ENCODE measurements around the gene DZIP1L.

Gene DZIP1L

DNA sequence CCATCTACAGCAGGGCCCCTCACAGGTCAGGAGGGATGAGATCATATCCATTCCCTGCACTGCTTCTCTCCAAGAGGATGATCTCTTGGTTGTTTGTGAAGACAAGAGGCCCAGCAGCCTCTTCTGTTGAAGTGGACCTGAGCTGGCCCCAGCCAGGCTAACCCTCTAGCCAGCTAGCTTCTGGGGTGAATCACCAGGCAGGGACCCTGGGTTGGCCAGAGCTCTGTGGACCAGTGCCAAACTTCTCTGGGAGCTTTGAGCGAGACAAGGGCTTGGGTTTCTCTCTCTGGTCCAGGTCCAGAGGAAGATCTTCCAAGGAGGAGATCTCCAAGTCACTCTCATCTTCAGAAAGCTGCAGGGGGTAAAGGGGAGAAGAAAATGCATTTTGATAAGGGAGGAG is 52.8 kb downstream of the DZIP1L start:
- FAIRE-seq (no peak), DNase-seq (ENCODE audit: insufficient read length) (no peak)
- TF ChIP-seq TAF1 (IDR thresholded peaks at IDR 0.05; ENCODE audit: borderline replicate concordance, low read depth, low read length): no peak
- no peak for TF ChIP-seq POLR2A (IDR thresholded peaks at IDR 0.05; ENCODE audit: low read depth, low read length)

DNA sequence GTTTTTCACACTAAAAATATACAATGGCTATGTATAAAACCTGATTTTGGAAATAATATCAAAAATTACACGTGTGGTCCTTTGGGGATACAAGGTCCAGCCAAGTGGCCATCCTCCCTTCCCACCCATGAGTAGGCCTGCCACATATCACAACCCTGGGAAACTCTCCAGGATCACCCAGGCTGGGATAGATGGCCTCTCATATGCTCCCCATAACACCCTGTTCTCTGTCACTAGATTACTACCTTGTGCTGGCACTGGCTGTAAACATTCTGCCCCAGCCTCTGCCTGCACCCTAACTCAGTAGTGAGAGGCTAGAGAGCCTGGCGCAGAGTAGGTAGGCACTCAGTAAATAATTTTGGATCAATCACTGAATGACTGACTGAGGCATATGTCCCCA is 53.4 kb downstream of the DZIP1L start:
- TF ChIP-seq POLR2A (IDR thresholded peaks at IDR 0.05; ENCODE audit: low read depth, low read length) (no peak), TAF1 (IDR thresholded peaks at IDR 0.05; ENCODE audit: borderline replicate concordance, low read depth, low read length) (no peak), POLR2AphosphoS5 (IDR thresholded peaks at IDR 0.05; ENCODE audit: low read depth, low read length) (no peak)
- FAIRE-seq: no peak
- no peak for DNase-seq (ENCODE audit: insufficient read length)

DNA sequence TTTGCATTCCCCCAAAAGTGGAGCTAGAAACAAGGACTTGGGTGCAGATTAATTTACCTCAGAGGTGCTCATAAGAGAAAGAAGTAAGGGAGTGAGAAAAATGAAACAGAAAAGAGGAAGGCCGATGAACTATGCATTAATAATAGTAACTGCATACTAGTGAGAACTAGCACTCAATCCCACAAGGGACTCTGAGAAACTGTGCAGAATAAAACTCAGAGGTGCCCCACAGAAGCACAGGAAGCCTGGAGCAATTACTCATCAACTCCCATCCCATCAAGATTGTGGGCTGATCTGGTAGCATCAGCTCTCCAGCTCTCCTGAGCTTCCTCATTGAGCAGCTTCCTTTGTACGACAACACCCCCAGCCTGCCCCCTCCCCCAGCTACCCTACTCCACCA is 54.6 kb downstream of the DZIP1L start:
- no peak for TF ChIP-seq POLR2A (IDR thresholded peaks at IDR 0.05; ENCODE audit: low read depth, low read length)
- TF ChIP-seq TAF1 (IDR thresholded peaks at IDR 0.05; ENCODE audit: borderline replicate concordance, low read depth, low read length): no peak
- no peak for TF ChIP-seq POLR2AphosphoS5 (IDR thresholded peaks at IDR 0.05; ENCODE audit: low read depth, low read length)
- DNase-seq (ENCODE audit: insufficient read length): no peak
- FAIRE-seq: no peak

DNA sequence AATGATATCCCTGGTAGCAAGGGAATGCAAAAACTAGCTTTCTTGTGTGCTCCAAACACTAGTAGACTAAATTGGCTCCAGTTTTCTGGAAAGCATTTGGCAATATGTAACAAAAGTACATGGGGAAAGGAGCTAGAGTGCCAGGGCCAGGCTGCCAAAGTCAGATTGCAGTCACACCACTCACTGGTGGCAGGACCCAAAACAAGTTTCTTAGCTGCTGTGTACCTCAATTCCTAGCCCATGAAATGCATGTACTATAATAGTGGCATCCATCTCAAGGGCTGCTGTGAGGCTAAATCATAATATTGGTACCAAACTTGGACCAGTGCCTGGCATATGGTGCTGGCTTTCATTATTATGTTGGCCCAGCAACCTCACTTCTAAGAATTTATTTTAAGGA is 56.1 kb downstream of the DZIP1L start:
- FAIRE-seq: no peak
- TF ChIP-seq TAF1 (IDR thresholded peaks at IDR 0.05; ENCODE audit: borderline replicate concordance, low read depth, low read length): no peak
- no peak for TF ChIP-seq POLR2A (IDR thresholded peaks at IDR 0.05; ENCODE audit: low read depth, low read length)
- TF ChIP-seq POLR2AphosphoS5 (IDR thresholded peaks at IDR 0.05; ENCODE audit: low read depth, low read length): no peak
- no peak for DNase-seq (ENCODE audit: insufficient read length)

DNA sequence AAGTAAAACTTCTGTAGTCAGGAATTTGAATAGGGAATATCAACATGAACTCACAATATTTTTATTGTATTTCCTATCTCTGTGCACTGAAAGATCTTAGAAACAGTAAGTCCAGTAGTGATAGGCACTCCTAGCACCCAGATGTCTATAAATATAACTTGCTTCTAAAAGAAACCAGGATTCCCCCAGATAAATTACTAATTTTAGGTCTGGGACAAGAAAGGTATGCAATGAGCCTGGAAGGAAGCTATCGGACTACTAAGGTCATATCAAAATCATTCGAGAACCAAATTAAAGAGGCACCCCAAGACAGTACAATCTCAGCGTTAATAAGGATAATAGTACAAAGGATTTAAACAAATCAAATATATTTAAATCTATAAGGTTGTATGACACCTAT is 58.0 kb downstream of the DZIP1L start:
- DNase-seq (ENCODE audit: insufficient read length): no peak
- no peak for FAIRE-seq
- TF ChIP-seq TAF1 (IDR thresholded peaks at IDR 0.05; ENCODE audit: borderline replicate concordance, low read depth, low read length): no peak

DNA sequence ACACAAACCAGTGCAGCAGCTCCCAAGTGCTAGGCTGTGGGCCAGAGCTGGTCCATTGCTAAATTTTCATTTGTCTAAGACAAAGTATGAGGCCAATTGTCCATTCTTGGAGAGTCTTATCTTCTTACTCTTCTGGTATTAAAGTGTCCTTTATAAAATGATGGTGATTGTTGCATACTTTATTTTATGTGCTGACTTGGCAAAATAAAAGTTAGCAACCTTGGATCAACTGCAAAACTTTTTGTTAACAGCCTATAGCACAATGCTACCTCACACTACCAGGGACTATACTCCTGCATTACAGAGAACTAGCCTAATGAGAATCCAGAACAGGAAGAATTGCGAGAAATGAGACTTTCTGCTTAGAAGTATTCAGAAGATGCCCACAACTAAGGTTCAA is 61.4 kb downstream of the DZIP1L start:
- DNase-seq (ENCODE audit: insufficient read length) (no peak), FAIRE-seq (no peak)
- TF ChIP-seq TAF1 (IDR thresholded peaks at IDR 0.05; ENCODE audit: borderline replicate concordance, low read depth, low read length) (no peak), POLR2AphosphoS5 (IDR thresholded peaks at IDR 0.05; ENCODE audit: low read depth, low read length) (no peak), POLR2A (IDR thresholded peaks at IDR 0.05; ENCODE audit: low read depth, low read length) (no peak)

DNA sequence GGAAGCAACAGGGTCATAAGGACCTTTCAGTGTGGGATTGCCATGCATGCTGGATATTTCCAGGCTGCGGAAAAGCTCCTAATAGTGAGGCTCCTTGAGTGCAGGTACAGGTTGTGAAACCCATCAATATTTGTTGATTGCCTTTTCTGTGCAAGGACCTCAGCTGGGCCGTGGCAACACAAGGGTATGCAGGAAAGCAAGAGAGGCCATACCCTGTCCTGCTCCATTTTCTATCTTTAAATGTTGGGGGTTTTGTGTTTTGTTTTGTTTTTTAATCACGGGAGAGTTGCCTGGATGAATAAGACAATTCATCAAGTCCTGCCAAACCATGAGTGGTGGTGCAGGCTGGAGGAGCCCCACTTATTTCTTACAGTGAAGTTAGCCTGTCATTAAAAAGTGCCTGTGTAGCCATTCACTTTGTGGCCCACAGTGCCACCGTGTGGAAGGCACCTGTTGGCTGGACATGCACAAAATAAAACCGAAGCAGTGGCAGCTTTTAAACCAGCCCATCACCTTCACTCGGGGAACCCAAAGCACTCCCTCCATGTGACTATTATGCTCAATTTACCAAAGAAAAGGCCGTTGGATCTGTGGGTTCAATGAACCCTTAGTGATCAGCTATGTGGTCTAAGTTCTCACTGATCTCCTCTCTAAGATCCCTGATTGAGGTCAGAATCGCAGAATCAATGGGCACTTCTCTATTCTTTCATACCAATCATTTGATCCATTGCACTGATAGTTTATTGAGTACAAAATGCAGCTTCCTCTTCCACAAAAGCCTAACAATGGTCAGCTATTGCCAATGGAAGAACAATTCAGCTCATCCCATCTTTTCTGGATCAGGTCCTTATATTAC is 63.2 kb downstream of the DZIP1L start:
- no peak for TF ChIP-seq POLR2A (IDR thresholded peaks at IDR 0.05; ENCODE audit: low read depth, low read length)
- TF ChIP-seq TAF1 (IDR thresholded peaks at IDR 0.05; ENCODE audit: borderline replicate concordance, low read depth, low read length): no peak
- no peak for TF ChIP-seq POLR2AphosphoS5 (IDR thresholded peaks at IDR 0.05; ENCODE audit: low read depth, low read length)
- peak; percentile 80 for FAIRE-seq
- no peak for DNase-seq (ENCODE audit: insufficient read length)

DNA sequence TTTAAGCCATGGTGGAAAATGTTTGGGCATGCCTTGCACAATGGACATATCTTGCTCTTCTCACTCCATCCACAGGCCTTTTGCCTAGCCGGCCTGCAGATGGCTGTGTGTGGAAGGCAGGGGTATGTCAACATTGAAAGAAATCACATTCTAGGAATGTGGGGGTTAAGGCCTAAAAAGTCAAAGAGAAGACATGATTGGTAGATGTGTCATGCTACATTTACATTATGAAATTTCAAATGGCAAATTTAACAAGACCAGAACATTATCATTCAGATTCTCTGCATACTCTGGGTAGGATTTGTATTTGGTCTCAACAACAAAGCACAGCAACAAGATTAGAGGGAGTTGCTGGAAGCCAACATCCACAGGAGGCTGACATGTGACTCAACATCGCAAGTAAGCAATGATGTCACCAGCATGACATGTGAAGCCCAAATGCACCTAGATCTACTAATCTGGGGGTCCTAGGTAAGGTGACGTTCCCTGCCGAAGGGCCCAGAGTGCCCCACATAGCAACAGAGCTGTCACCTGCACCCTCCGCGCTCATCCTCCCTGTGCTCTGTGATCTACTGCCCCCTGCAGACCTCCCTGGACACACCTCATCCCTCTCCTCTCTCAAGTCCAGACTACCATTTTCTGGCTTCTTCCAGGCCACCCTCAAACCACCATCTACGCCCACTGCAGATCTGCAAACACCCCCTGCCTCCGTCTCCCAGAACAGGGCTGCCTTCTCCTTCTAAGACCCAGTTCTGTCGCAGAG is 66.1 kb downstream of the DZIP1L start:
- no peak for TF ChIP-seq POLR2AphosphoS5 (IDR thresholded peaks at IDR 0.05; ENCODE audit: low read depth, low read length)
- no peak for TF ChIP-seq TAF1 (IDR thresholded peaks at IDR 0.05; ENCODE audit: borderline replicate concordance, low read depth, low read length)
- no peak for TF ChIP-seq POLR2A (IDR thresholded peaks at IDR 0.05; ENCODE audit: low read depth, low read length)
- DNase-seq (ENCODE audit: insufficient read length): no peak
- peak; percentile 77 for FAIRE-seq

DNA sequence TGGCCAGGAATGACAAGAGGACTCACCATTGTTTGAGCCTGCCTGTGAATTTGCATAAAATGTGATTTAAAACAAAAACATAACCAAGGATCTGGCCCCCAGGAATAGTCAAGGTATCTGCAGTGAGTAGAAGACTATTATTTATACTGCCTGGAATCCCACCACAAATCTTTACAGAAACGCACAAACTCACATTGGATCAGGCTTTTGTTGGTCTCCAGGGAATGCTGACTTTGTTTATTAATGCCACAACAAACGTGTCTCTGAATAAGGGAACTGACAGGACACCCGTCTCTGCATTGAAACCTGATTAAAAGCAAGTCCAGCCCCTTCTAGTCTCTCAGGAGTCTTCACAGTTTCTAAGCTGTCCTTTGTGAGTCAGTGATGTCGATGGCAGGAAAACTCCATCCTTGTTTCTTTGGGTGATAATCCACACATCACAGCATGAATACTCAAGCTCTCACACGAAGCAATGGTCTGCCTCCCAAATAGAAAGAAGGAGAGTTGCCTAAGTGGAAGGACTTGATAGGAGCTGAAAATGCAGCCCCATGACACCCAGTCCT is 67.7 kb downstream of the DZIP1L start:
- DNase-seq (ENCODE audit: insufficient read length): no peak
- TF ChIP-seq POLR2A (IDR thresholded peaks at IDR 0.05; ENCODE audit: low read depth, low read length) (no peak), POLR2AphosphoS5 (IDR thresholded peaks at IDR 0.05; ENCODE audit: low read depth, low read length) (no peak), TAF1 (IDR thresholded peaks at IDR 0.05; ENCODE audit: borderline replicate concordance, low read depth, low read length) (no peak)
- FAIRE-seq: no peak

DNA sequence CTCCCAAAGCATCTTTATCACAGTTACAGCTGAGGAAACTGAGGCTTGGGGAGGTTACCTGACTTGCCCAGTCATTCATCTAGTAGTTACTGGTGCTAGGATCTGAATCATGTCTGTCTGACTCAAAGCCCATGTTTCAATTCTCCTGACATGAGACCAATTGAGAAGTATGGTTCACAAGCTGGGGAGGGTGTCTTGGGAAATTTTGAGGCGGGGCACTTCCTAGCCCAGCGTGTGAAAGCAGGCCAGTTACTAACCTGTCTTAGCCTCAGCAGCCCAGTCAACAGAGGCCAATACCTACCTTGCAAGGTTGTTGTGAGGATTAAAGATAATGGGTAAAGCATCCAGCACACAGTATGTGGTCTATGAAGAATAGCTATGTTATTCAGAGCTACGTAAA is 68.5 kb downstream of the DZIP1L start:
- DNase-seq (ENCODE audit: insufficient read length) (no peak), FAIRE-seq (peak; percentile 93)
- TF ChIP-seq POLR2AphosphoS5 (IDR thresholded peaks at IDR 0.05; ENCODE audit: low read depth, low read length): no peak
- TF ChIP-seq TAF1 (IDR thresholded peaks at IDR 0.05; ENCODE audit: borderline replicate concordance, low read depth, low read length): no peak
- TF ChIP-seq POLR2A (IDR thresholded peaks at IDR 0.05; ENCODE audit: low read depth, low read length): no peak

DNA sequence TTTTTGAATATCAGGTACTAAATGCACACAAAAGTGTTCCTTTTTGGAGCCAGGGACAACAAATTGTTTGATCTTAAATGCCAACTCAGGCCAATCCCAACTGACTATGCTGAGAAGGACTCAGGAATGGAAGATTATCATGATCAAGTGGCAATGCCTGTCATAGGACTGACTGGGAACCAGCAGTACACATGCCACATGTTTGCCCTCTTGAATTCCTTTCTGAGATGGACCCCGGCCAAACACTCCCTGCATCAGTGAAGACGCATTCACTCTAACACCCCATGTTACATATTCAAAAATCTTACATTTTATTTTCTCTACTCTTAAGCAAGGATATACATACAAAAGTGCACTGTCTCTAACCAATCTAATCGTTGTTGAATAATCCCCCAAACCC is 69.3 kb downstream of the DZIP1L start:
- DNase-seq (ENCODE audit: insufficient read length) (no peak), FAIRE-seq (peak; percentile 21)
- no peak for TF ChIP-seq POLR2AphosphoS5 (IDR thresholded peaks at IDR 0.05; ENCODE audit: low read depth, low read length)
- no peak for TF ChIP-seq POLR2A (IDR thresholded peaks at IDR 0.05; ENCODE audit: low read depth, low read length)
- TF ChIP-seq TAF1 (IDR thresholded peaks at IDR 0.05; ENCODE audit: borderline replicate concordance, low read depth, low read length): no peak

Measured in GM12892 (cell line).